GM12873 (cell line): ENCODE measurements around the gene CIP2A.

Experiments
- TF ChIP-seq, protein P1 (sequence below): IDR thresholded peaks from 2 replicates; pipeline ENCODE4 v1.5.1; 2012; ENCODE audit warnings: low read depth, mild to moderate bottlenecking, moderate library complexity, low read length, control low read depth; ENCODE audit not compliant: insufficient read depth; ENCODE audit errors: missing control alignments

Gene CIP2A

DNA sequence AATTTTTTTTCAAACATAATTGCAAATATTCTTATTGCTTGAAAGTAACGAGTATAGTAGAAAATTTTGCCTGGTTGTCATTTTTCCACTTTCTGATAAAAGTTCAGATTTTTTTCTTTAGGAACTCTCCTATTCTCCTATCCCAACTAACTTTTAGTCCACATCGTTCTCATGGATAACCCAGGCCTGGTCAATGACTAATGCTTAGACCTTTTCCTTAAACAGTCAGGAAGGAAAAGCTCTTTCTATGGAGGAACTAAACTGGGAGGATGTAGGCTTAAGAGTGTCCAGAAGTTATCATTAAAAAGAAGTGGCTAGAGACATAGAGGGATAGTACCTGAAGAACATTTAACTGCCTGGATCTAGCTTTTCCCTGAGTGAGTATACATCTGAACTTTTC is 26.7 kb downstream of the CIP2A start:
- TF ChIP-seq, protein P1, sequence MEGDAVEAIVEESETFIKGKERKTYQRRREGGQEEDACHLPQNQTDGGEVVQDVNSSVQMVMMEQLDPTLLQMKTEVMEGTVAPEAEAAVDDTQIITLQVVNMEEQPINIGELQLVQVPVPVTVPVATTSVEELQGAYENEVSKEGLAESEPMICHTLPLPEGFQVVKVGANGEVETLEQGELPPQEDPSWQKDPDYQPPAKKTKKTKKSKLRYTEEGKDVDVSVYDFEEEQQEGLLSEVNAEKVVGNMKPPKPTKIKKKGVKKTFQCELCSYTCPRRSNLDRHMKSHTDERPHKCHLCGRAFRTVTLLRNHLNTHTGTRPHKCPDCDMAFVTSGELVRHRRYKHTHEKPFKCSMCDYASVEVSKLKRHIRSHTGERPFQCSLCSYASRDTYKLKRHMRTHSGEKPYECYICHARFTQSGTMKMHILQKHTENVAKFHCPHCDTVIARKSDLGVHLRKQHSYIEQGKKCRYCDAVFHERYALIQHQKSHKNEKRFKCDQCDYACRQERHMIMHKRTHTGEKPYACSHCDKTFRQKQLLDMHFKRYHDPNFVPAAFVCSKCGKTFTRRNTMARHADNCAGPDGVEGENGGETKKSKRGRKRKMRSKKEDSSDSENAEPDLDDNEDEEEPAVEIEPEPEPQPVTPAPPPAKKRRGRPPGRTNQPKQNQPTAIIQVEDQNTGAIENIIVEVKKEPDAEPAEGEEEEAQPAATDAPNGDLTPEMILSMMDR = no peak

DNA sequence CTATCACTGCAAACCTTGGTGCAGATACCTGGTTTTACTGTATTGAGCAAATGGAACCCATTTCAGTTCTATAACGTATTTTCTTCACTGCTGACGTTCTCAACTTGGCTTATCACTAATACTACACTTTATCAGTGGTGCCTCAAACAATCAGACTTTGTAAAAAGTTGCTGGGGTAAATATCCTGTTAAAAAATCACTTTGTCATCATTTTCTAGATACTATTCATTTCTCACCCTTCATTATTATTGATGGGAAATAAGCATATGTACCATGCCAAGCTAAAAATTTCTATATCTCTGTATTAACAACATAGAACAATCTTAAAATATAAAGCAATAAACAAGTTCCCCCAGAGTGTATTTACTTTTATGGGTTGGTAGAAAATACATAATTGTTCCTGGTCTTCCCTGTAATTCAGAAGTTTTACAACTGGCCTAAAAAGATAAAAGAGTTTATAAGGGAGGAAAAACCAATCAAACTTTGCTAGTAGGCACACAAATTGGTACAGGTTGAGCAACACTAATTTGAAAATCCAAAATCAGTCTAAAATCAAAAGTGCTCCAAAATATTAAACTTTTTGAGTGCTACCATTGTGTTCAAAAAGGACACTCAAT is 33.2 kb downstream of the CIP2A start:
- TF ChIP-seq, protein P1 = no peak

DNA sequence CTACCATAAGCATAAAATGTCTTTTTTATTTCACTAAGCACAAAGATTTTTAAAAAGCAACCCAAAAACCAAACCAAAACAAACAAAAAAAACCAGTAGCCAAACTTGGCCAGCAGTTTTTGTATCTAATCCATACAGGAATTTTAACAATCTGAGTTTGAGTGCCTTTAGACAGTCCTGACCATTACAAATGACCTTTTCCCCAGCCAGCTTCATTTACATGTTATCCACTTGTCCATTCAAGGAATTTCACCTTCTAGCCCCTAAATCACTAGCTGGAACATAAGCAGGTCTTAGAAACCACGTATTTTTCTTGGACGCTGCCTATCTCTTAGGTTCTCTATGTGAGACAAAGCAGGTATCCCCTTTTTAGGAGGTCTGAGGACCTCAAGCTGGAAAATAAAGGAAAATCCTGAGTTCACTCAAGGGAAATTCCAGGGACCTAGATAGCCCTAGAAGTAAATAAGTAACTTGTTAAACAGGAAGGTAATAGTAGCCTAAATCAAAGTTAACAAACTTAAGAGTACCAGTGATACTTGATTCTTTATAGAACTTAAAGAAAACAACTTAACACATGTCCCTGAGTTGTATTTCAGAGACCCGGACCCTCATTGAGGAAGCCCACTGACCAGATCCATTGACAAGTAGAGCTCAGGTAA is 34.2 kb downstream of the CIP2A start:
- TF ChIP-seq, protein P1 = no peak

DNA sequence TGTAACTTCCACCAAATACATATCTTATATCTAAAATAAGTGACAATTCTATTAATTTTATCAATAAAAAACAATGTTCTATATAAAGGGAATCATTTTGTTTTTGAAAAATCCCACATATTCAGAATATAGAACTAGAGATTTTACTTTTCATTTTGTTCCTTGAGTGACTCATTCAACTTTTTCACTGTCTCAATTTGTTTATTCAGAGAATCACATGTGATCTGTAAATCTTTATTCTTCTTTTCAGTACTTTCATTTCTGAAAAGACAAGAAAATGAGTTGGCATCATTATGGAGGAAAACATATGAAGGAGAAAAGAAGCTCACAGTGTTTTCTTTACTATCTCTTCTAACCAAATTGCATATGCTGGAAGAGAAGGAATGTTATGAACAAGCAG is 35.0 kb downstream of the CIP2A start:
- TF ChIP-seq, protein P1 = no peak

DNA sequence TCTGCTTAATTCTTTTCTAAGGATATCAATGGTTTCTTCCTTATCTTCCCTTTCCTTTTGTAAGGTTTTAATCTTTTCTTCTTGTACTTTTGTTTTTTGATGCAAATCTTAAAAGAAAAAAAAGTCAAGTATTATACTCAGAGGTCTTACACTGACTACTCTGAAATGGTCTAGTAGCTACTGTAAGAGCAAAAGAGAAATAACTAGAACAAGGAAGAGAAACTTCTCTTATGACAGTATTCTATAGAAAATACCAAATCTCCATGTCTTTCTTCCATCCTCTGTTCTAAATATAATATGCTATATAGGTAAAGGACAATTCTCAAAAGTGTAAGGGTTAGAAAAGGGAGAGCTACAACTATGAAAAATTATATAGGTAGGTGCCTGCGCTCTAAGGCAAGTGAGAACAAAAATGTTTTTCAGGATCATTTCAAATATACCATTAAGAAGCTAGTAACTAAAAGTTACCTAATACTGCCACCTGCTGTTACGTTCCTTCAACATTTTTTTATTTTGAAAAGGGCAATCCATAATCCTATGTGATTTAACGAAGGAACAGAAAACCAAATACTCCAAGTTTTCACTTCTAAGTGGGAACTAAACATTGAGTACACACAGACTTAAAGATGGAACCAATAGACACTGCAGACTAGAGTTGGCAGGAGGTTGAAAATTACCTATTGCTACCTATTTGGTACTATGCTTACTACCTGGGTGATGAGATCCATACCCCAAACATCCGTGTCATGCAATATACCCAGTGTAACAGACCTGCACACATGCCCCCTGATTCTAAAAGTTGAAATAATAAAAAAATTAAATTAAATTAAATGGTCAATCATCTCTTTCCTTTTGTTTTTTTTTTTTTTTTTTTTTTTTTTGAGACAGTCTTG is 36.7 kb downstream of the CIP2A start:
- TF ChIP-seq, protein P1 = peak; percentile 35

DNA sequence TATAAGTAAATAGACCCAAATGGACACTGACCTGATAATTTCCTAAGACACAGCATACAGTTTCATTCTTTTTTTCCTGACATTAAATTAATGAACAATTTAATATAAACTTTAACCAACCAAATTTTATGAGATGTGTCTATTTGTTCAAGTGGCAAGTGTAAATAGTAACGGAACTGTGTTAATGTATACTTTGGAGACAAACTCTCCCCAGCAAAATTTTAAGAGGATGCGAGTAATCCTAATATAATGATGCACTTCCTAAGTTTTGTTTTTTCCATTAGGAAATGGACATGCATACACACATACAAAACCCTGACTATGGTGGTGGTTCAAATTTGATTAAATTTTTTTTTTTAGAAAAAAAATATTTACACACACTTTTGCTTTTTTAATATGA is 40.4 kb downstream of the CIP2A start:
- TF ChIP-seq, protein P1 = no peak

DNA sequence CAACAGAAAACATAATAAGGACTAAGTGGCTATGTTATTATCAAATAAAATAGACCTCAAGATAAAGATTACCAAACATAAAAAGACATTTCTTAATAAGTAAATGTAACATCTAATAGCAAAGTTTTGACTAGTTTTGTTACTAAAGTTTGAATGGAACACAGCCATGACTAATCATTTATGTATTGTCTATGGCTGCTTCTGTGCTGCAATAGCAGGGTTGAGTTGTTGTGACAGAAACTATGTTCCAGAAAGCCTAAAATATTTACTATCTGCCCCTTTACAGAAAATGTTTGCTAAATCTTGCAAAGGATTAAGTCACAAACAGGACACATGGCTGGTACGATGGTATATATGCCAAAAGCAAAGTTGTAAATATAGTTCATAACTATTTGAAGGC is 40.9 kb downstream of the CIP2A start:
- TF ChIP-seq, protein P1 = no peak
